Measurements from ENCODE around the gene MICALL1. TPM values are rescaled to one million over a fixed set of nuclear protein-coding genes. Genes with fewer than 3 reads are reported as not detected.

The MICALL1 gene
- total RNA-seq, 4 donors from 2014 or later = 14.4 to 29.4 (median 21.1) TPM

- in situ Hi-C loops (cut with MboI; ENCODE audit: low sequenced_read_pairs in 4 of 4) (no loop called here), intact Hi-C loops (cut with DNase I; ENCODE audit: low total_unique reads) (no loop called here)
- H3K27me3 ChIP-seq = no peaks in the 10 kb centered on the region
- no peak overlapping the region for H3K4me3 ChIP-seq
- peaks cover 5 to 78% of the 10 kb centered on the region in 2 donors for H3K36me3 ChIP-seq
- ATAC-seq (no peak), DNase-seq (no peak)
- no peaks in the 10 kb centered on the region for H3K4me1 ChIP-seq
- H3K27ac ChIP-seq = no peak overlapping the region
- TF ChIP-seq POLR2A (IDR thresholded peaks at IDR 0.05) = no peak
- TF ChIP-seq, protein P1, sequence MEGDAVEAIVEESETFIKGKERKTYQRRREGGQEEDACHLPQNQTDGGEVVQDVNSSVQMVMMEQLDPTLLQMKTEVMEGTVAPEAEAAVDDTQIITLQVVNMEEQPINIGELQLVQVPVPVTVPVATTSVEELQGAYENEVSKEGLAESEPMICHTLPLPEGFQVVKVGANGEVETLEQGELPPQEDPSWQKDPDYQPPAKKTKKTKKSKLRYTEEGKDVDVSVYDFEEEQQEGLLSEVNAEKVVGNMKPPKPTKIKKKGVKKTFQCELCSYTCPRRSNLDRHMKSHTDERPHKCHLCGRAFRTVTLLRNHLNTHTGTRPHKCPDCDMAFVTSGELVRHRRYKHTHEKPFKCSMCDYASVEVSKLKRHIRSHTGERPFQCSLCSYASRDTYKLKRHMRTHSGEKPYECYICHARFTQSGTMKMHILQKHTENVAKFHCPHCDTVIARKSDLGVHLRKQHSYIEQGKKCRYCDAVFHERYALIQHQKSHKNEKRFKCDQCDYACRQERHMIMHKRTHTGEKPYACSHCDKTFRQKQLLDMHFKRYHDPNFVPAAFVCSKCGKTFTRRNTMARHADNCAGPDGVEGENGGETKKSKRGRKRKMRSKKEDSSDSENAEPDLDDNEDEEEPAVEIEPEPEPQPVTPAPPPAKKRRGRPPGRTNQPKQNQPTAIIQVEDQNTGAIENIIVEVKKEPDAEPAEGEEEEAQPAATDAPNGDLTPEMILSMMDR (IDR thresholded peaks at IDR 0.05 in 4 of 5, conservative IDR thresholded peaks at IDR 0.05 in 1 of 5) = no peak
- H3K9me3 ChIP-seq = no peaks in the 10 kb centered on the region
These were observed 35.8 kb upstream of the MICALL1 start for GRCh38 chr22:37870273-37870672.

DNA sequence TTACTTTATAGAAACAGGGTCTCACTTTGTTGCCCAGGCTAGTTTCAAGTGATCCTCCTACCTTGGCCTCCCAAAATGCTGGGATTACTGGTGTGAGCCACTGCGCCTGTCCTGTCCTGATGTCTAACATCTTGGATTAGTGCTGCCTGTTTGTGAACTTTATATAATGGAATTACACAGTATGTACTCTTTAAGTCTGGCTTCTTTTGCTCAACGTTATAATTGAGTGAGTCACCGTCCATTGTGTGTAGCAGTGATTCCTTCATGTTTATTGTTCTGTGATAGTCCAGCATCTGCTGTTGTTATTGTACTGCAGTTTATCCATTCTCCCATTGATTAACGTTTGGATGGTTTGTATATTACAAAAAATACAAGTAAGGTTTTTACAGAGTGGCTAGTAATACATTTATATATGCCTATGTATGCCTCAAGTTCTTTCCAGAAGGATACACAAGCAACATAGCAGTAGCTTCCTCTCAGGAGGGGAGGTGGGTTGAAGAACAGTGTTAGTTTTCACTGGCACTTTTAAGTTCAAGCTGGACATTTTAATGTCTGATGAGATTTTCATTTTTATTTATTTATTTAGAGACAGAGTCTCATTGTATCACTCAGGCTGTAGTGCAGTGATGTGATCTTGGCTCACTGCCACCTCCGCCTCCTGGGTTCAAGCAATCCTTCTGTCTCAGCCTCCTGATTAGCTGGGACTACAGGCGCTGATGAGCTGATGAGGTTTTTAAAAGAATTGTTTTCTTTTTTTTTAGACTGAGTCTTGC, 25.2 kb upstream of the MICALL1 start:
- in situ Hi-C loops (cut with MboI; ENCODE audit: low sequenced_read_pairs in 4 of 4) (no loop called here), intact Hi-C loops (cut with DNase I; ENCODE audit: low total_unique reads) (no loop called here)
- no peak overlapping the region for H3K27ac ChIP-seq
- DNase-seq (no peak), ATAC-seq (no peak)
- TF ChIP-seq, protein P1 (IDR thresholded peaks at IDR 0.05 in 4 of 5, conservative IDR thresholded peaks at IDR 0.05 in 1 of 5) = no peak
- TF ChIP-seq POLR2A (IDR thresholded peaks at IDR 0.05) = no peak
- H3K9me3 ChIP-seq = no peaks in the 10 kb centered on the region
- no peaks in the 10 kb centered on the region for H3K4me1 ChIP-seq
- no peaks in the 10 kb centered on the region for H3K27me3 ChIP-seq
- H3K36me3 ChIP-seq = peaks cover 0 to 78% of the 10 kb centered on the region in 2 donors
- no peak overlapping the region for H3K4me3 ChIP-seq

DNA sequence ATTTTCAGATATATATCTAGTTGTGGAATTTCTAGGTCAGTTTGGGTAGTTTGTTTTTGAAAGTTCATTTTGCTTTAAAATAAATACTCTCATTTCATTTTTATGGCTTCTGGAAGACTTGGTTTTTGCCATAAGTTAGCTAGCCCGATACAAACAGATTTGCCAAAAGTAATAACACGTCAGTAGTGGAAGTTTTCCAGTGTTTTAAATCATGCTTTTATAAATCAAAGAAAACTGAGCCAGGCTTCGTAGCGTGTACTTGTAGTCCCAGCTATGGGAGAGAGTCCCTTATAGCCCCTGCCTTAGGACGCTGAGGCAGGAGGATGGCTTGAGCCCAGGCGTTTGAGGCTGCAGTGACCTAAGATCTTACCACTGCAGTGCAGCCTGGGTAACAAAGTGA, 21.7 kb upstream of the MICALL1 start:
- Histone ChIP-seq H3K9me3 (no peaks in the 10 kb centered on the region), H3K27ac (no peak overlapping the region), H3K4me1 (no peaks in the 10 kb centered on the region), H3K36me3 (peaks cover 0 to 78% of the 10 kb centered on the region in 2 donors), H3K27me3 (no peaks in the 10 kb centered on the region), H3K4me3 (no peak overlapping the region)
- ATAC-seq (no peak), DNase-seq (no peak)
- TF ChIP-seq, protein P1 (IDR thresholded peaks at IDR 0.05 in 4 of 5, conservative IDR thresholded peaks at IDR 0.05 in 1 of 5) = no peak
- no peak for TF ChIP-seq POLR2A (IDR thresholded peaks at IDR 0.05)
- intact Hi-C loops (cut with DNase I; ENCODE audit: low total_unique reads) = no loop called here
- in situ Hi-C loops (cut with MboI; ENCODE audit: low sequenced_read_pairs in 4 of 4) = no loop called here

- in situ Hi-C loops (cut with MboI; ENCODE audit: low sequenced_read_pairs in 4 of 4) = no loop called here
- Histone ChIP-seq H3K4me1 (peaks cover 0 to 2% of the 10 kb centered on the region in 2 donors), H3K9me3 (no peaks in the 10 kb centered on the region), H3K36me3 (peaks cover 0 to 65% of the 10 kb centered on the region in 2 donors), H3K4me3 (no peak overlapping the region), H3K27me3 (no peaks in the 10 kb centered on the region), H3K27ac (no peak overlapping the region)
- intact Hi-C loops (cut with DNase I; ENCODE audit: low total_unique reads) = loop anchor here (5.0 kb wide), 1 partner anchor 45 kb away; no protein-coding TSS in a partner anchor
- peak in 1 of 2 donors; percentile 29 for DNase-seq
- TF ChIP-seq, protein P1 (IDR thresholded peaks at IDR 0.05 in 4 of 5, conservative IDR thresholded peaks at IDR 0.05 in 1 of 5) = peak in 4 of 5 experiments; percentile 8 to 49 (median 38)
- no peak for TF ChIP-seq POLR2A (IDR thresholded peaks at IDR 0.05)
- peak; percentile 51 to 57 for ATAC-seq
These were observed 18.3 kb upstream of the MICALL1 start for GRCh38 chr22:37887584-37888378.
